Stimulated activated CD8-positive, alpha-beta memory T cell treated with anti-CD3 and anti-CD28 coated beads, Interleukin-12 subunit alpha, Interleukin-12 subunit beta, amount 100 ng/mL, for 24 hours (primary cell): ENCODE results near the gene C11orf58.

ENCODE experiments used
- DNase-seq: peaks from one replicate; pipeline ENCODE4 v3.0.0-alpha.2; 2020; ENCODE audit errors: extremely low read depth

The C11orf58 gene

DNA sequence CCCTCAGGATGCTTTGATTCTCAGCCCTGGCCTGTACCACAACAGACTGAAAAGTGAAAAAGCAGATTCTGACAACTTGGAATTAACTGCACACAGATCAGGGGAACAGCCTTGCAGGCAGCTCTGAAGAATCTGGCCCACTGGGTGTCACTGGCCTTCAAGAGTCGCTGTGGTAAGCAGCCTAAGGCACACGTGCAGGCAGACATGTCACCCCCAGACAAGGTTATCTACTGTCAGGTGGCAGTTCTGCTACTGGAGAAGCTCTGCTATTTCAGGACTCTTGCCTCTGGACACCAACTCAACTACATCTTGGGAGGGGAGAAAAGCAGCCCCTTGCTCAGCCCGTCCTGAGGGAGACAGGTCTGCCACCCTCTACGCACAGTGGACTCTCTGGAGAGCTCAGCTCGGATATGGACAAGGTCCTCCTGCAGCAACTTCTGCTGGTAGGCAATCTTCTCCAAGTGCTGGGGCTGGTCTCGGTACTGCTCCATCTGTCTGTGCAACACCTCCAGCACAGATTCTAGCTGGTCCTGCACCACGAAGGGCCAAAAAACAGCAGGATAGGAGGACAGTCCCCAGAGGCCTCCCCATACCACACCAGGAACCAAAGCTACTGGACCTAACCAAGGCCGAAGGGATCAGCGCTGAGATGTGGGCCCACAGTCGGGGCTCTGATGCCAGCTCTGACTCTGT is 63.0 kb downstream of the C11orf58 start:
- DNase-seq, result no peak

DNA sequence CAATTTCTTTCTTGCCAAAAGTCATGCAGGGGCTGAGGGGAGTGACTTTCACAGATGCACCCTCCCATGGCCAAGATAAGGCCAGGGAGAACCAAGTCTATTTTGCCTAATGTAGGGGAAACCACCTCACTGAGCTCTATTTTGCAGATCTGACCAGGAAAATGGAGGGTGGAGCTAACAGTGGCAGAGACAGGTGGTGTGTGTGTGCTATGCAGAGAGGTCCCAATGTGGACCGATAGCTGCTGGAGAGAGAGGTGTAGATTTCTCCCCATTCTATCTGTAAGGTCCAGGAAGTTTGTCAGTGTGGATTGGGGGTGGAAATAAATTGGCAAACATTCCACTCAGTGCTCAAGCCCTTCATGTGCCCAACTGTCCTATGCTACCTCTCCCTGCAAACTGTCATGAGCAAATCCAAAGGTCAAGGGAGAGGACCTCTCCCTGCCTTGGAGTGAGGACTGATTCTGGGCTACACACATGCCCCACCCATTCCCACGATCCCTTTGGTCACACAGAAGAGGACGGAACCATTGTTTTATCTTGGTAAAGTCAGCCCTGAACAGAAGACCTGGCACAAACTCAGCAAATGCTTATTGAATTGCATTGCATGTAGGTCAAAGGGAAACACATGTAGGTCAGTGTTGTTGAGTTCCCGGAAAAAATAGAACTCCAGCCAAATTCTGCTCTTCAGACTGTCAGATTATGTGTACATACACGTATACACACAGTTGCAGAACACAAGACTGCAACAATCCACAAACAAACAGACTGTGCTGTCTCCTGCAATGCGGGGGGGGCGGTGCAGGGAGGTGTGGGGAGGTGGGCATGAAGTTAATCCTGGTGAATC is 65.9 kb downstream of the C11orf58 start:
- no peak for DNase-seq

DNA sequence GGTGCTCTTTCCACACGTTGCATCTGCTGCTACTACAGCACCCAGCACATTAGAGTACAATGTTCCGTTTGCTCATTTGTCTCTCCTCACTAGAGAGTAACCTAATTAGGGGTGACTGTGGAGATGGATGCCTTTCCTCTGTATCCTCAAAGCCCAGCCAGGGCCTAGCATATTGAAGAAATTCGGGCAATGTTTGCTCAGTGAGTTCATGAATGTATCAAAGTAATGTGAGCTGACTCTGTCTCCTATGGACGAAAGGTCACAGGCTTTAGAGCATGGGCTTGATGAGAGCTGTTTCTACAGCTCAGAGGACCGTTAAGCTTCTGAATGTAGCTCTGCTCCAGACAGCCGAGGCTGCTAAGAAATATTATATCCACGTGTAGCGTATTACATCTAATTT is 67.5 kb downstream of the C11orf58 start:
- no peak for DNase-seq

DNA sequence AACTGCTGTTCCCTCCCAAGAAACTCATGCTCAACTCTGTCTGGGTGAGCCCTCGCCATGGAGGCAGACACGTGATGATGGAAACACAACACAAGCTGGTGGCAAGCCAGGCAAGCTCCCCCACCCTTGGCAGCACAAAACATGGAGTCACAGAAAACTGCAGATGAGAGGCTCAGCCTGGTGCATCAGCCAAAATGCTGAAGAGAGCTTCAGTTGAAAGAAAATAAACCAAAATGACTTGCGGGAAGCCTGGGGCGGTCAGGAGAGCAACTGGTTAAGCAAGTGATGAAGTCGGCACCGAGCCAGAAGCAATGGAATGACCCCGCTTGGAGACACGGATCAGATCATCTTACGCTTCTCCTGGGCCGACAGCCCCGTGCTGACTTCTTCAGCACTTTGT is 68.3 kb downstream of the C11orf58 start:
- no peak for DNase-seq

DNA sequence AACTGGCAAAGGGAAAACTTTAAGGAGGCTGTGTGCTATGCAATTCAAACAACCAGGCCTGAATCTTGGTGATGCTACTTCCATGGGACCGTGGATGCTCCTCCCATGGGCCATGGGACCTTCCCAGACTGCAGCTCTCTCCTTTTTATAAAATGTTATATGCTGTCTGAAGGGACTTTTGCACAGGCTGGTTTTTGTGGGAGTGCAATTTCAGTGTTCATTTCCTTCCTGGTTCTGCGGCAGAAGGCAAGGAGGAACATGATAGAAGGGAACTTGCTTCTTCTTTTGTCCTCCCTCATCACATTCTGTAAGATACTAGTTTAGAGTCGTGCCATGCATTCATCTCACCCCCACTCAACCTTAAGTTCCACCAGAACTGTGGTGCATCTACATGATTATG is 68.9 kb downstream of the C11orf58 start:
- no peak for DNase-seq
